HL-60 (cell line): Measurements from ENCODE around the gene MVD.

Experiments
- CTCF ChIP-seq: IDR thresholded peaks from one replicate; pipeline ENCODE4 v1.5.1; 2011; ENCODE audit warnings: low read length, control low read depth, inconsistent platforms; ENCODE audit not compliant: insufficient read depth
- GABPA ChIP-seq: IDR thresholded peaks from 2 replicates; pipeline ENCODE4 v1.6.1; 2012; ENCODE audit warnings: low read depth
- POLR2AphosphoS5 ChIP-seq: IDR thresholded peaks from 2 replicates; pipeline ENCODE4 v1.6.1; 2012; ENCODE audit warnings: low read depth
- SPI1 ChIP-seq: IDR thresholded peaks from 2 replicates; pipeline ENCODE4 v1.6.1; 2012; ENCODE audit warnings: low read depth, mild to moderate bottlenecking, borderline replicate concordance
- TF ChIP-seq, protein P1 (sequence below): IDR thresholded peaks from 2 replicates; pipeline ENCODE4 v1.6.1; 2012; ENCODE audit warnings: low read depth; ENCODE audit not compliant: insufficient replicate concordance

GRCh38 chr16:88673716-88674379 lies 11.0 kb upstream of the MVD start:
- TF ChIP-seq, protein P1, sequence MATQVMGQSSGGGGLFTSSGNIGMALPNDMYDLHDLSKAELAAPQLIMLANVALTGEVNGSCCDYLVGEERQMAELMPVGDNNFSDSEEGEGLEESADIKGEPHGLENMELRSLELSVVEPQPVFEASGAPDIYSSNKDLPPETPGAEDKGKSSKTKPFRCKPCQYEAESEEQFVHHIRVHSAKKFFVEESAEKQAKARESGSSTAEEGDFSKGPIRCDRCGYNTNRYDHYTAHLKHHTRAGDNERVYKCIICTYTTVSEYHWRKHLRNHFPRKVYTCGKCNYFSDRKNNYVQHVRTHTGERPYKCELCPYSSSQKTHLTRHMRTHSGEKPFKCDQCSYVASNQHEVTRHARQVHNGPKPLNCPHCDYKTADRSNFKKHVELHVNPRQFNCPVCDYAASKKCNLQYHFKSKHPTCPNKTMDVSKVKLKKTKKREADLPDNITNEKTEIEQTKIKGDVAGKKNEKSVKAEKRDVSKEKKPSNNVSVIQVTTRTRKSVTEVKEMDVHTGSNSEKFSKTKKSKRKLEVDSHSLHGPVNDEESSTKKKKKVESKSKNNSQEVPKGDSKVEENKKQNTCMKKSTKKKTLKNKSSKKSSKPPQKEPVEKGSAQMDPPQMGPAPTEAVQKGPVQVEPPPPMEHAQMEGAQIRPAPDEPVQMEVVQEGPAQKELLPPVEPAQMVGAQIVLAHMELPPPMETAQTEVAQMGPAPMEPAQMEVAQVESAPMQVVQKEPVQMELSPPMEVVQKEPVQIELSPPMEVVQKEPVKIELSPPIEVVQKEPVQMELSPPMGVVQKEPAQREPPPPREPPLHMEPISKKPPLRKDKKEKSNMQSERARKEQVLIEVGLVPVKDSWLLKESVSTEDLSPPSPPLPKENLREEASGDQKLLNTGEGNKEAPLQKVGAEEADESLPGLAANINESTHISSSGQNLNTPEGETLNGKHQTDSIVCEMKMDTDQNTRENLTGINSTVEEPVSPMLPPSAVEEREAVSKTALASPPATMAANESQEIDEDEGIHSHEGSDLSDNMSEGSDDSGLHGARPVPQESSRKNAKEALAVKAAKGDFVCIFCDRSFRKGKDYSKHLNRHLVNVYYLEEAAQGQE: no peak
- TF ChIP-seq CTCF: no peak
- no peak for TF ChIP-seq POLR2AphosphoS5
- no peak for TF ChIP-seq SPI1
- no peak for TF ChIP-seq GABPA
